ENCODE results near the gene RNF181. TPM values are rescaled to one million over a fixed set of nuclear protein-coding genes. Genes with fewer than 3 reads are reported as not detected.

Gene RNF181
- total and polyA plus RNA-seq, 2 experiments from 2014 or later, result 178 to 308 TPM

- Histone ChIP-seq H3F3A (ENCODE audit: insufficient read depth) (no peaks in the 10 kb centered on the region), H3K27me3 (replicated peaks; ENCODE audit: insufficient read depth) (no peaks in the 10 kb centered on the region), H3K27ac (no peak overlapping the region), H4K20me1 (ENCODE audit: insufficient read depth) (no peaks in the 10 kb centered on the region), H3K79me2 (ENCODE audit: insufficient read depth) (peaks cover 35% of the 10 kb centered on the region), H3K9me3 (ENCODE audit: low read depth) (no peaks in the 10 kb centered on the region), H3K4me2 (ENCODE audit: unreplicated experiment) (no peak overlapping the region), H3K9ac (no peak overlapping the region), H3K9me2 (ENCODE audit: insufficient read depth) (no peaks in the 10 kb centered on the region), H2AFZ (no peak overlapping the region), H3K36me3 (ENCODE audit: low read depth) (peaks cover 91% of the 10 kb centered on the region), H3K4me3 (no peak overlapping the region), H3K4me1 (ENCODE audit: insufficient read depth) (no peaks in the 10 kb centered on the region)
- DNase-seq, result no peak
- in situ Hi-C loops (cut with MboI), result loop anchor here (25.0 kb wide), 1 partner anchor 459 kb away; no protein-coding TSS in a partner anchor
- no peak for TF ChIP-seq EZH2phosphoT487 (IDR thresholded peaks at IDR 0.05; ENCODE audit: insufficient read depth, low read depth)
- TF ChIP-seq EZH2 (IDR thresholded peaks at IDR 0.05; ENCODE audit: insufficient read depth, poor library complexity, severe bottlenecking), result no peak
- WGBS, 2 experiments (ENCODE audit: low coverage in 1 of 2, low lambda C conversion rate in 2 of 2, missing lambda C conversion rate in 2 of 2), result 96 to 97% methylated on average over 2 of the region's 2 CpGs
These were observed 33.1 kb downstream of the RNF181 start for GRCh38 chr2:85628658-85629057.

GRCh38 chr2:85631316-85631715 lies 35.8 kb downstream of the RNF181 start:
- Histone ChIP-seq H3F3A (ENCODE audit: insufficient read depth) (peaks cover 22% of the 10 kb centered on the region), H3K27me3 (replicated peaks; ENCODE audit: insufficient read depth) (no peaks in the 10 kb centered on the region), H3K36me3 (ENCODE audit: low read depth) (peaks cover 74% of the 10 kb centered on the region), H3K9me3 (ENCODE audit: low read depth) (no peaks in the 10 kb centered on the region), H3K4me2 (ENCODE audit: unreplicated experiment) (no peak overlapping the region), H3K4me3 (no peak overlapping the region), H2AFZ (no peak overlapping the region), H3K79me2 (ENCODE audit: insufficient read depth) (peaks cover 42% of the 10 kb centered on the region), H4K20me1 (ENCODE audit: insufficient read depth) (no peaks in the 10 kb centered on the region), H3K27ac (no peak overlapping the region), H3K9me2 (ENCODE audit: insufficient read depth) (no peaks in the 10 kb centered on the region), H3K4me1 (ENCODE audit: insufficient read depth) (no peaks in the 10 kb centered on the region), H3K9ac (no peak overlapping the region)
- TF ChIP-seq EZH2 (IDR thresholded peaks at IDR 0.05; ENCODE audit: insufficient read depth, poor library complexity, severe bottlenecking) (no peak), EZH2phosphoT487 (IDR thresholded peaks at IDR 0.05; ENCODE audit: insufficient read depth, low read depth) (no peak)
- 77 to 83% methylated on average over 3 of the region's 3 CpGs for WGBS, 2 experiments (ENCODE audit: low coverage in 1 of 2, low lambda C conversion rate in 2 of 2, missing lambda C conversion rate in 2 of 2)
- in situ Hi-C loops (cut with MboI), result loop anchor here (25.0 kb wide), 1 partner anchor 456 kb away; no protein-coding TSS in a partner anchor
- no peak for DNase-seq

GRCh38 chr2:85635011-85635410 lies 39.5 kb downstream of the RNF181 start:
- in situ Hi-C loops (cut with MboI), result loop anchor here (25.0 kb wide), 1 partner anchor 452 kb away; no protein-coding TSS in a partner anchor
- TF ChIP-seq EZH2phosphoT487 (IDR thresholded peaks at IDR 0.05; ENCODE audit: insufficient read depth, low read depth) (no peak), EZH2 (IDR thresholded peaks at IDR 0.05; ENCODE audit: insufficient read depth, poor library complexity, severe bottlenecking) (no peak)

GRCh38 chr2:85635636-85636035 lies 40.1 kb downstream of the RNF181 start:
- WGBS, 2 experiments (ENCODE audit: low coverage in 1 of 2, low lambda C conversion rate in 2 of 2, missing lambda C conversion rate in 2 of 2), result 29 to 30% methylated on average over 4 of the region's 4 CpGs
- Histone ChIP-seq H3K79me2 (ENCODE audit: insufficient read depth) (peaks cover 38% of the 10 kb centered on the region), H3K4me2 (ENCODE audit: unreplicated experiment) (no peak overlapping the region), H3K36me3 (ENCODE audit: low read depth) (peaks cover 70% of the 10 kb centered on the region), H3K9ac (0 out of 2 replicates have a peak overlapping the region, but pooled peaks have one; percentile 18), H4K20me1 (ENCODE audit: insufficient read depth) (no peaks in the 10 kb centered on the region), H3F3A (ENCODE audit: insufficient read depth) (peaks cover 33% of the 10 kb centered on the region), H3K4me3 (no peak overlapping the region), H3K27ac (0 out of 2 replicates have a peak overlapping the region, but pooled peaks have one; percentile 12), H3K27me3 (replicated peaks; ENCODE audit: insufficient read depth) (no peaks in the 10 kb centered on the region), H3K9me3 (ENCODE audit: low read depth) (no peaks in the 10 kb centered on the region), H3K4me1 (ENCODE audit: insufficient read depth) (no peaks in the 10 kb centered on the region), H3K9me2 (ENCODE audit: insufficient read depth) (no peaks in the 10 kb centered on the region), H2AFZ (no peak overlapping the region)
- in situ Hi-C loops (cut with MboI), result loop anchor here (25.0 kb wide), 1 partner anchor 452 kb away; no protein-coding TSS in a partner anchor
- no peak for TF ChIP-seq EZH2 (IDR thresholded peaks at IDR 0.05; ENCODE audit: insufficient read depth, poor library complexity, severe bottlenecking)
- peak; percentile 38 for DNase-seq

More at GRCh38 chr2:85635011-85635410, 39.5 kb downstream of the RNF181 start:
- no peak overlapping the region for H3K4me2 ChIP-seq (ENCODE audit: unreplicated experiment)
- H3K9ac ChIP-seq, result peak overlapping the region; percentile 33; the same call in 1 of the 2 replicates
- H3K79me2 ChIP-seq (ENCODE audit: insufficient read depth), result peaks cover 43% of the 10 kb centered on the region
- H4K20me1 ChIP-seq (ENCODE audit: insufficient read depth), result no peaks in the 10 kb centered on the region
- 0 out of 2 replicates have a peak overlapping the region, but pooled peaks have one; percentile 12 for H3K27ac ChIP-seq
- no peaks in the 10 kb centered on the region for H3K9me3 ChIP-seq (ENCODE audit: low read depth)
- H3F3A ChIP-seq (ENCODE audit: insufficient read depth), result peaks cover 33% of the 10 kb centered on the region
- H3K4me1 ChIP-seq (ENCODE audit: insufficient read depth), result no peaks in the 10 kb centered on the region
- H3K9me2 ChIP-seq (ENCODE audit: insufficient read depth), result no peaks in the 10 kb centered on the region
- no peak for DNase-seq
- peaks cover 73% of the 10 kb centered on the region for H3K36me3 ChIP-seq (ENCODE audit: low read depth)
- no peak overlapping the region for H3K4me3 ChIP-seq
- H2AFZ ChIP-seq, result no peak overlapping the region
- WGBS, 2 experiments (ENCODE audit: low coverage in 1 of 2, low lambda C conversion rate in 2 of 2, missing lambda C conversion rate in 2 of 2), result 88% methylated on average over 8 of the region's 8 CpGs
- H3K27me3 ChIP-seq (replicated peaks; ENCODE audit: insufficient read depth), result no peaks in the 10 kb centered on the region

Measured in GM23248 (cell line).